GM12873 (cell line): Measurements from ENCODE around the gene SLC22A7.

Source experiments
- TF ChIP-seq, protein P1 (sequence below): IDR thresholded peaks from 2 replicates; pipeline ENCODE4 v1.5.1; 2012; ENCODE audit warnings: low read depth, mild to moderate bottlenecking, moderate library complexity, low read length, control low read depth; ENCODE audit not compliant: insufficient read depth; ENCODE audit errors: missing control alignments

Gene SLC22A7

DNA sequence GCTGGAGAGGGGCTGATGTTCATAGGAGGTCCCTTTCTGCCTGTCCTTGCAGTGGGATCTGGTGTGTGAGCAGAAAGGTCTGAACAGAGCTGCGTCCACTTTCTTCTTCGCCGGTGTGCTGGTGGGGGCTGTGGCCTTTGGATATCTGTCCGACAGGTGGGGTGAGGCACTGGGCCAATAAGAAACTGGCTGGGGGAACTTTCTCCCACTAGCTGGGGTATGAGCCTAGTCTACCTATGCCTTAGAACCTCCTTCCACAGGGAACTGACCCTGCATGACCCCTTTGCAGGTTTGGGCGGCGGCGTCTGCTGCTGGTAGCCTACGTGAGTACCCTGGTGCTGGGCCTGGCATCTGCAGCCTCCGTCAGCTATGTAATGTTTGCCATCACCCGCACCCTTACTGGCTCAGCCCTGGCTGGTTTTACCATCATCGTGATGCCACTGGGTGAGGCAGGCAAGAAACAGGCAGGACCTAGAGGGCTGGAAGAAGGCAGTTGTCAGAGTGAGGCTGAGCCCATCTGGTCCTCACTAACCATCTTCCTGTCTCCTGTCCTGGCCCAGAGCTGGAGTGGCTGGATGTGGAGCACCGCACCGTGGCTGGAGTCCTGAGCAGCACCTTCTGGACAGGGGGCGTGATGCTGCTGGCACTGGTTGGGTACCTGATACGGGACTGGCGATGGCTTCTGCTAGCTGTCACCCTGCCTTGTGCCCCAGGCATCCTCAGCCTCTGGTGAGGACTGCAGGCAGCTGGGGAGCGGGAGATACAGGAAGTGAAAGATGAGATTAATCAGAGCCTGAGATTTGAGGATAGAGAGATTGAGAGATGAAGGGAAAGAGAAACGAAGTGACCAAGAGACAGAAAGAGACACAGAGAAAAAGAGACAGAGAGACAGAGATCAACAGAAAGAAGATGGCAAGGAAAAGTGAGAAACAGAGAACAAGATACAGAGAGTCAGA lies 1.6 kb downstream of the SLC22A7 start:
- TF ChIP-seq, protein P1, sequence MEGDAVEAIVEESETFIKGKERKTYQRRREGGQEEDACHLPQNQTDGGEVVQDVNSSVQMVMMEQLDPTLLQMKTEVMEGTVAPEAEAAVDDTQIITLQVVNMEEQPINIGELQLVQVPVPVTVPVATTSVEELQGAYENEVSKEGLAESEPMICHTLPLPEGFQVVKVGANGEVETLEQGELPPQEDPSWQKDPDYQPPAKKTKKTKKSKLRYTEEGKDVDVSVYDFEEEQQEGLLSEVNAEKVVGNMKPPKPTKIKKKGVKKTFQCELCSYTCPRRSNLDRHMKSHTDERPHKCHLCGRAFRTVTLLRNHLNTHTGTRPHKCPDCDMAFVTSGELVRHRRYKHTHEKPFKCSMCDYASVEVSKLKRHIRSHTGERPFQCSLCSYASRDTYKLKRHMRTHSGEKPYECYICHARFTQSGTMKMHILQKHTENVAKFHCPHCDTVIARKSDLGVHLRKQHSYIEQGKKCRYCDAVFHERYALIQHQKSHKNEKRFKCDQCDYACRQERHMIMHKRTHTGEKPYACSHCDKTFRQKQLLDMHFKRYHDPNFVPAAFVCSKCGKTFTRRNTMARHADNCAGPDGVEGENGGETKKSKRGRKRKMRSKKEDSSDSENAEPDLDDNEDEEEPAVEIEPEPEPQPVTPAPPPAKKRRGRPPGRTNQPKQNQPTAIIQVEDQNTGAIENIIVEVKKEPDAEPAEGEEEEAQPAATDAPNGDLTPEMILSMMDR = no peak

DNA sequence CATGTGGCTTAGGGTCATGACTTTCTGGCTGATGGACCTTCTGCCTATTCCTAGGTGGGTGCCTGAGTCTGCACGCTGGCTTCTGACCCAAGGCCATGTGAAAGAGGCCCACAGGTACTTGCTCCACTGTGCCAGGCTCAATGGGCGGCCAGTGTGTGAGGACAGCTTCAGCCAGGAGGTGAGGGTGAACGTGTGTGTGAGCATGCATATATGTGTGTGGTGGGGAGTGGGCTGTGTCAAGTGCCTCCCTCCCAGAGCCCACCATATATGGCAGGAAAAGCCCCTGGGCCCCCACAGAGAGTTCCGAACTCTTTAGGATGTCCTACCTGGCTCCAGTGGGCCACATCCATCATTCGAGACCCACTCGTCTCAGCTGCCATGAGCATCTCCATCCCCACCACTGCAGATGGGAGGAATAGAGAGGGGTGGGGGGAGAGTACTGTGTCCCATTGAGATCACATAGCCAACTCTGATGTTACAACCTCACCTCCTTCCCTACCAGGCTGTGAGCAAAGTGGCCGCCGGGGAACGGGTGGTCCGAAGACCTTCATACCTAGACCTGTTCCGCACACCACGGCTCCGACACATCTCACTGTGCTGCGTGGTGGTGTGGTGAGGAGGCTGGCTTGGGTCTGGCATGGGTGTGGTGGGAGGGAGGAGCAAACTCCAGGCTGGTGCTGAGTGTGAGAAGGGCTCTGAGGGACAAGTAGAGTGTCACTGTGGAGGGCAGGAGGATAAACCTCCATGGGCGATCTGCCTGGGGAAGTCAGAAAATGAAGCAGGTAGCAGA lies 3.2 kb downstream of the SLC22A7 start:
- TF ChIP-seq, protein P1 = no peak

DNA sequence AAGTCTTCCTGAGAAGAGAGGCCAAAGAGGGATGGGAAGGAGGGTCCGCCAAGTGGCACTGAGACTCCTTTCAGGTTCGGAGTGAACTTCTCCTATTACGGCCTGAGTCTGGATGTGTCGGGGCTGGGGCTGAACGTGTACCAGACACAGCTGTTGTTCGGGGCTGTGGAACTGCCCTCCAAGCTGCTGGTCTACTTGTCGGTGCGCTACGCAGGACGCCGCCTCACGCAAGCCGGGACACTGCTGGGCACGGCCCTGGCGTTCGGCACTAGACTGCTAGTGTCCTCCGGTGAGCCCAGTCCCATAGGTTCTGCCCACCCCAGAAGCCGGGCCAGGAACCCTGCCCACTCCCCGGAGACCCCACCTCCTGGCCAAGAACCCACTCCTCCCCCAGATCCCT lies 4.1 kb downstream of the SLC22A7 start:
- TF ChIP-seq, protein P1 = no peak

DNA sequence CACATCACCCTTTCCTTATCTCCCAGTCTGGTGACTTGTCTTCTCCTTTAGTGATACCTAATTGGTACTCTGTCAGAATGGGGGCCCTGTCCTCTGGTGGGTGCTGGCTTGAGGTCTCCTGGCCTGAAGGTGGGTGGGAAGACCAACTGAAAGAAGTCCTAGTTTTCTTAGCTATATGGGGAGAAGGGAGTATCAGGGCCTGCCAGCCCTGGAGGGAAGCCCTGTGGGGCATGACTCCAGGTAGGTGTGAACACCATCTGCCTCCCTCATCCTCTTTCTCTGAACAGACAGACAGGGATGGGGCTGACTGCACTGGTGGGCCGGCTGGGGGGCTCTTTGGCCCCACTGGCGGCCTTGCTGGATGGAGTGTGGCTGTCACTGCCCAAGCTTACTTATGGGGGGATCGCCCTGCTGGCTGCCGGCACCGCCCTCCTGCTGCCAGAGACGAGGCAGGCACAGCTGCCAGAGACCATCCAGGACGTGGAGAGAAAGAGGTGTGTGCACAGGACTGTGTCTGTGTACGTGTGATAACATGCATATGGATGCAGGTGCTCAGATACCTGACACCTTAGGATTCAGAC lies 5.8 kb downstream of the SLC22A7 start:
- TF ChIP-seq, protein P1 = no peak

DNA sequence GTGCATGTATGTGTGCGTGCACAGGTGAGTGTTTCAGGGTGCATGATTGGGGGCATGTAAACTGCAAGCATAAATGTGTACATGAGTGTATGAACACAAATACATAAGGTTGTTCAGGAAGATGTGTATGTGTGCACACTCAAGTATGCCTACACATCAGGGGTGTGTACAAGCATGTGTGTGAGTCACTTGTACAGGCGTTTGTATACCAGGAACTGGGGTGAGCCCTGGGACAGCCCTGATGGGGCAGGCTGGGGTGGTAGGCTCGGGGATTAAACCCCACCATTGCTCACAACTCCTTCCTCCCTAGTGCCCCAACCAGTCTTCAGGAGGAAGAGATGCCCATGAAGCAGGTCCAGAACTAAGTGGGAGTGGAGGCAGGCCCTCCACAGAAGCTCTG lies 6.3 kb downstream of the SLC22A7 start:
- TF ChIP-seq, protein P1 = no peak

DNA sequence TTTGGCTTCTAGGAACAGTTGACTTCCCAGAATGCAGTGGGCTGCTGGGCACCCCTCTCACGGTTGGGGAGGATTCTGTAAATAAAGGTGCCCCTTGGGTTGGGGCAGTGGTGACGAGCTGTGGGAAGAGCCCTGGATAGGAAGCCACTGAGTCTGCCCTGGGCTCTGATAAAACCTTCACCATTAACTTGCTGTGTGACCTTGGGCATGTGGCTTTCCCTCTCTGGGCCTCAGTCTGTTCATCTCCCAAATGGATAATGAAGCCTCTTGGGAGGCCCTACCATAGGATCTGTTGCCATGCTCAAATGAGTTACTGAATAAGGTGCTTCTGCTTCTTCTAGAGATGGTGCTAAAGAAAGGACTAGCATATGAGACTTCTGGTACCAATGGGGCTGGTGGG lies 6.8 kb downstream of the SLC22A7 start:
- TF ChIP-seq, protein P1 = no peak

DNA sequence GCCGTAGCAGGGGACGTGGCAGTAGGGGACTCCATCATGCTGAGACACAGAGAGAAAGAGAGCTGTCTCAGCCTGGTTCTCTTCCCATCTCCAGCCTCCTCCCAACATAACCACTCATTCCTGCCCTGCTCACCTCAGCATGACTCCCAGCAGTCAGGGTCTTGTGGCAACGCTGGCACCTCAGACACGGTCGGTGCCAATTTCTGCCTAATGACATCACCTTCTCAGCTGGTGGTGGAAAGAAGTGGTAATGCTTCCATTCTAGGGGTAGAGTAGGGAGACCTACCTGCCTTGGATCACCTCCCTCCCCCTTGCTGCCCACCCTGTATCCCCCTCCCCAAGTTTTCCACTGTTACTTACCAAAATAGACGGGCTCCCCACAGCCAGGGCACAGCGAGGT lies 8.0 kb downstream of the SLC22A7 start:
- TF ChIP-seq, protein P1 = no peak
